ENCODE data around the gene JDP2. TPM values are rescaled to one million over a fixed set of nuclear protein-coding genes. Genes with fewer than 3 reads are reported as not detected.

JDP2 gene
- total RNA-seq, 1 donor from 2014 or later, result 24.5 TPM

GRCh38 chr14:75442166-75442565, 14.3 kb downstream of the JDP2 start:
- Histone ChIP-seq H3K27ac (ENCODE audit: low read depth, low read length) (peak overlapping the region; percentile 63), H3K4me1 (ENCODE audit: control insufficient read depth in 3 of 3, insufficient read depth in 3 of 3, low read length in 3 of 3) (peaks cover 53 to 79% (median 76%) of the 10 kb centered on the region in 3 donors), H3K9me3 (ENCODE audit: control insufficient read depth in 3 of 3, low read length in 3 of 3) (no peaks in the 10 kb centered on the region), H3K27me3 (ENCODE audit: control insufficient read depth in 3 of 3, insufficient read depth in 3 of 3, low read length in 3 of 3) (no peaks in the 10 kb centered on the region), H3K36me3 (ENCODE audit: control insufficient read depth in 3 of 3, insufficient read depth in 3 of 3, low read length in 3 of 3) (peaks cover 11 to 40% (median 17%) of the 10 kb centered on the region in 3 donors), H3K9ac (ENCODE audit: low read depth in 1 of 3, low read length in 3 of 3) (no peak overlapping the region), H3K4me3 (ENCODE audit: low read length in 3 of 3) (no peak overlapping the region)

- Histone ChIP-seq H3K4me3 (ENCODE audit: low read length in 3 of 3) (peak overlapping the region in 2 of 3 donors; percentile 21 to 55), H3K9me3 (ENCODE audit: control insufficient read depth in 3 of 3, low read length in 3 of 3) (no peaks in the 10 kb centered on the region), H3K9ac (ENCODE audit: low read depth in 1 of 3, low read length in 3 of 3) (peak overlapping the region in 1 of 3 donors; percentile 35), H3K36me3 (ENCODE audit: control insufficient read depth in 3 of 3, insufficient read depth in 3 of 3, low read length in 3 of 3) (peaks cover 11 to 38% (median 17%) of the 10 kb centered on the region in 3 donors), H3K4me1 (ENCODE audit: control insufficient read depth in 3 of 3, insufficient read depth in 3 of 3, low read length in 3 of 3) (peaks cover 49 to 74% (median 71%) of the 10 kb centered on the region in 3 donors), H3K27ac (ENCODE audit: low read depth, low read length) (peak overlapping the region; percentile 63), H3K27me3 (ENCODE audit: control insufficient read depth in 3 of 3, insufficient read depth in 3 of 3, low read length in 3 of 3) (no peaks in the 10 kb centered on the region)
Observed at GRCh38 chr14:75442642-75443041, 14.8 kb downstream of the JDP2 start.

GRCh38 chr14:75443203-75443969, 15.6 kb downstream of the JDP2 start:
- peak overlapping the region in 2 of 3 donors; percentile 21 to 55 for H3K4me3 ChIP-seq (ENCODE audit: low read length in 3 of 3)
- H3K36me3 ChIP-seq (ENCODE audit: control insufficient read depth in 3 of 3, insufficient read depth in 3 of 3, low read length in 3 of 3), result peaks cover 8 to 31% (median 11%) of the 10 kb centered on the region in 3 donors
- H3K9me3 ChIP-seq (ENCODE audit: control insufficient read depth in 3 of 3, low read length in 3 of 3), result no peaks in the 10 kb centered on the region
- H3K4me1 ChIP-seq (ENCODE audit: control insufficient read depth in 3 of 3, insufficient read depth in 3 of 3, low read length in 3 of 3), result peaks cover 44 to 67% (median 67%) of the 10 kb centered on the region in 3 donors
- peak overlapping the region; percentile 63 for H3K27ac ChIP-seq (ENCODE audit: low read depth, low read length)
- H3K27me3 ChIP-seq (ENCODE audit: control insufficient read depth in 3 of 3, insufficient read depth in 3 of 3, low read length in 3 of 3), result no peaks in the 10 kb centered on the region
- H3K9ac ChIP-seq (ENCODE audit: low read depth in 1 of 3, low read length in 3 of 3), result peak overlapping the region in 2 of 3 donors; percentile 35 to 57

GRCh38 chr14:75445236-75445635, 17.4 kb downstream of the JDP2 start:
- no peak overlapping the region for H3K9ac ChIP-seq (ENCODE audit: low read depth in 1 of 3, low read length in 3 of 3)
- peaks cover 50 to 78% (median 66%) of the 10 kb centered on the region in 3 donors for H3K4me1 ChIP-seq (ENCODE audit: control insufficient read depth in 3 of 3, insufficient read depth in 3 of 3, low read length in 3 of 3)
- H3K9me3 ChIP-seq (ENCODE audit: control insufficient read depth in 3 of 3, low read length in 3 of 3), result no peaks in the 10 kb centered on the region
- H3K27me3 ChIP-seq (ENCODE audit: control insufficient read depth in 3 of 3, insufficient read depth in 3 of 3, low read length in 3 of 3), result no peaks in the 10 kb centered on the region
- H3K27ac ChIP-seq (ENCODE audit: low read depth, low read length), result no peak overlapping the region
- H3K4me3 ChIP-seq (ENCODE audit: low read length in 3 of 3), result no peak overlapping the region
- H3K36me3 ChIP-seq (ENCODE audit: control insufficient read depth in 3 of 3, insufficient read depth in 3 of 3, low read length in 3 of 3), result peaks cover 3 to 14% (median 5%) of the 10 kb centered on the region in 3 donors

- no peaks in the 10 kb centered on the region for H3K27me3 ChIP-seq (ENCODE audit: control insufficient read depth in 3 of 3, insufficient read depth in 3 of 3, low read length in 3 of 3)
- no peaks in the 10 kb centered on the region for H3K9me3 ChIP-seq (ENCODE audit: control insufficient read depth in 3 of 3, low read length in 3 of 3)
- H3K4me1 ChIP-seq (ENCODE audit: control insufficient read depth in 3 of 3, insufficient read depth in 3 of 3, low read length in 3 of 3), result peaks cover 55 to 79% (median 67%) of the 10 kb centered on the region in 3 donors
- no peak overlapping the region for H3K27ac ChIP-seq (ENCODE audit: low read depth, low read length)
- peaks cover 3 to 11% (median 7%) of the 10 kb centered on the region in 3 donors for H3K36me3 ChIP-seq (ENCODE audit: control insufficient read depth in 3 of 3, insufficient read depth in 3 of 3, low read length in 3 of 3)
- no peak overlapping the region for H3K9ac ChIP-seq (ENCODE audit: low read depth in 1 of 3, low read length in 3 of 3)
- no peak overlapping the region for H3K4me3 ChIP-seq (ENCODE audit: low read length in 3 of 3)
Observed at GRCh38 chr14:75445963-75446362, 18.1 kb downstream of the JDP2 start.

GRCh38 chr14:75446447-75446846, 18.6 kb downstream of the JDP2 start:
- Histone ChIP-seq H3K4me1 (ENCODE audit: control insufficient read depth in 3 of 3, insufficient read depth in 3 of 3, low read length in 3 of 3) (peaks cover 60 to 79% (median 68%) of the 10 kb centered on the region in 3 donors), H3K9me3 (ENCODE audit: control insufficient read depth in 3 of 3, low read length in 3 of 3) (no peaks in the 10 kb centered on the region), H3K36me3 (ENCODE audit: control insufficient read depth in 3 of 3, insufficient read depth in 3 of 3, low read length in 3 of 3) (peaks cover 3 to 8% (median 7%) of the 10 kb centered on the region in 3 donors), H3K4me3 (ENCODE audit: low read length in 3 of 3) (no peak overlapping the region), H3K27me3 (ENCODE audit: control insufficient read depth in 3 of 3, insufficient read depth in 3 of 3, low read length in 3 of 3) (no peaks in the 10 kb centered on the region), H3K27ac (ENCODE audit: low read depth, low read length) (peak overlapping the region; percentile 44), H3K9ac (ENCODE audit: low read depth in 1 of 3, low read length in 3 of 3) (peak overlapping the region in 1 of 3 donors; percentile 6)

- H3K9me3 ChIP-seq (ENCODE audit: control insufficient read depth in 3 of 3, low read length in 3 of 3), result no peaks in the 10 kb centered on the region
- no peaks in the 10 kb centered on the region for H3K27me3 ChIP-seq (ENCODE audit: control insufficient read depth in 3 of 3, insufficient read depth in 3 of 3, low read length in 3 of 3)
- no peak overlapping the region for H3K27ac ChIP-seq (ENCODE audit: low read depth, low read length)
- H3K4me3 ChIP-seq (ENCODE audit: low read length in 3 of 3), result no peak overlapping the region
- peaks cover 3 to 5% (median 4%) of the 10 kb centered on the region in 3 donors for H3K36me3 ChIP-seq (ENCODE audit: control insufficient read depth in 3 of 3, insufficient read depth in 3 of 3, low read length in 3 of 3)
- H3K9ac ChIP-seq (ENCODE audit: low read depth in 1 of 3, low read length in 3 of 3), result no peak overlapping the region
- peaks cover 66 to 80% (median 69%) of the 10 kb centered on the region in 3 donors for H3K4me1 ChIP-seq (ENCODE audit: control insufficient read depth in 3 of 3, insufficient read depth in 3 of 3, low read length in 3 of 3)
Observed at GRCh38 chr14:75448209-75448608, 20.4 kb downstream of the JDP2 start.

- Histone ChIP-seq H3K4me3 (ENCODE audit: low read length in 3 of 3) (no peak overlapping the region), H3K27me3 (ENCODE audit: control insufficient read depth in 3 of 3, insufficient read depth in 3 of 3, low read length in 3 of 3) (no peaks in the 10 kb centered on the region), H3K9me3 (ENCODE audit: control insufficient read depth in 3 of 3, low read length in 3 of 3) (no peaks in the 10 kb centered on the region), H3K27ac (ENCODE audit: low read depth, low read length) (no peak overlapping the region), H3K4me1 (ENCODE audit: control insufficient read depth in 3 of 3, insufficient read depth in 3 of 3, low read length in 3 of 3) (peaks cover 70 to 81% (median 77%) of the 10 kb centered on the region in 3 donors), H3K9ac (ENCODE audit: low read depth in 1 of 3, low read length in 3 of 3) (no peak overlapping the region), H3K36me3 (ENCODE audit: control insufficient read depth in 3 of 3, insufficient read depth in 3 of 3, low read length in 3 of 3) (peaks cover 3 to 5% (median 4%) of the 10 kb centered on the region in 3 donors)
Observed at GRCh38 chr14:75449036-75449435, 21.2 kb downstream of the JDP2 start.

GRCh38 chr14:75449696-75450095, 21.9 kb downstream of the JDP2 start:
- Histone ChIP-seq H3K9me3 (ENCODE audit: control insufficient read depth in 3 of 3, low read length in 3 of 3) (no peaks in the 10 kb centered on the region), H3K27ac (ENCODE audit: low read depth, low read length) (peak overlapping the region; percentile 16), H3K36me3 (ENCODE audit: control insufficient read depth in 3 of 3, insufficient read depth in 3 of 3, low read length in 3 of 3) (peaks cover 2 to 5% (median 3%) of the 10 kb centered on the region in 3 donors), H3K4me3 (ENCODE audit: low read length in 3 of 3) (no peak overlapping the region), H3K4me1 (ENCODE audit: control insufficient read depth in 3 of 3, insufficient read depth in 3 of 3, low read length in 3 of 3) (peaks cover 72 to 81% (median 78%) of the 10 kb centered on the region in 3 donors), H3K9ac (ENCODE audit: low read depth in 1 of 3, low read length in 3 of 3) (peak overlapping the region in 1 of 3 donors; percentile 62), H3K27me3 (ENCODE audit: control insufficient read depth in 3 of 3, insufficient read depth in 3 of 3, low read length in 3 of 3) (no peaks in the 10 kb centered on the region)
